Right forelimb (tissue), 1 donor: ENCODE measurements around the gene ALAD.
"Not testable (repeated sequence)": the region's sequence is repeated elsewhere in the genome, so short reads cannot be mapped to it uniquely, and the experiment has no call there.

Source experiments
- DNase-seq: peaks from one replicate; pipeline ENCODE4 v3.0.0-alpha.2; 2018

The ALAD gene

GRCh38 chr9:113397203-113397631 is 3.9 kb downstream of the ALAD start:
- DNase-seq, result peak; percentile 34

GRCh38 chr9:113395000-113395861 is 5.9 kb downstream of the ALAD start:
- DNase-seq, result peak; percentile 15

- no peak for DNase-seq
These were observed 7.8 kb downstream of the ALAD start for GRCh38 chr9:113393281-113393680.

- DNase-seq, result no peak
These were observed 9.2 kb downstream of the ALAD start for GRCh38 chr9:113391917-113392316.

- DNase-seq, result no peak
These were observed 10.7 kb downstream of the ALAD start for GRCh38 chr9:113390192-113390960.

- DNase-seq, result no peak
These were observed 11.6 kb downstream of the ALAD start for GRCh38 chr9:113389451-113389850.

GRCh38 chr9:113388833-113389232 is 12.3 kb downstream of the ALAD start:
- no peak for DNase-seq

GRCh38 chr9:113387560-113388230 is 13.4 kb downstream of the ALAD start:
- DNase-seq, result no peak

GRCh38 chr9:113386571-113387393 is 14.3 kb downstream of the ALAD start:
- no peak for DNase-seq

- DNase-seq, result no peak
These were observed 19.1 kb downstream of the ALAD start for GRCh38 chr9:113381909-113382411.

GRCh38 chr9:113381441-113381840 is 19.6 kb downstream of the ALAD start:
- DNase-seq, result not testable (repeated sequence)

- no peak for DNase-seq
These were observed 20.2 kb downstream of the ALAD start for GRCh38 chr9:113380869-113381378.

- DNase-seq, result not testable (repeated sequence)
These were observed 21.3 kb downstream of the ALAD start for GRCh38 chr9:113379829-113380210.

- DNase-seq, result not testable (repeated sequence)
These were observed 21.8 kb downstream of the ALAD start for GRCh38 chr9:113379094-113379828.

- DNase-seq, result peak; percentile 82
These were observed 24.2 kb downstream of the ALAD start, which contains the start of gene HDHD3 for GRCh38 chr9:113376634-113377567. HDHD3 (minus strand) TSS chr9:113376986; CDS start chr9:113374354, 2,632 bp downstream.

GRCh38 chr9:113375057-113376023 is 25.7 kb downstream of the ALAD start:
- no peak for DNase-seq

GRCh38 chr9:113373676-113374392 is 27.2 kb downstream of the ALAD start:
- no peak for DNase-seq

- no peak for DNase-seq
These were observed 27.8 kb downstream of the ALAD start for GRCh38 chr9:113373256-113373655.
